WTC11 (cell line): ENCODE measurements around the gene ZFYVE1. TPM values are rescaled to one million over a fixed set of nuclear protein-coding genes. Genes with fewer than 3 reads are reported as not detected.

Experiments used
- ATAC-seq: fragments of 200-7000 bp; cut with Tn5 transposase; 2 replicates; pipeline ENCODE4 v1.10.0; 2021; ENCODE audit warnings: mild to moderate bottlenecking, moderate library complexity
- CTCF ChIA-PET: fragments of 300-600 bp; sonication (Branson Sonifier 250); formaldehyde crosslinking; loops from one replicate; lab custom pipeline; 2021; ENCODE audit warnings: antibody characterized with exemption; lab: Charles Lee
- POLR2A ChIA-PET: fragments of 350-600 bp; sonication (Branson Sonifier 250); formaldehyde crosslinking; loops from one replicate; lab custom pipeline; 2021; ENCODE audit warnings: antibody characterized with exemption; lab: Charles Lee
- DNase-seq: peaks from one replicate; pipeline ENCODE4 v3.0.0; 2021; ENCODE audit warnings: low spot score
- H3K27ac Mint-ChIP-seq: 2 replicates; pipeline ENCODE4 v1.8.0; 2021; ENCODE audit warnings: mixed read lengths
- H3K27me3 Mint-ChIP-seq: 2 replicates; pipeline ENCODE4 v1.8.0; 2021; ENCODE audit warnings: low read depth, mild to moderate bottlenecking, moderate library complexity, mixed read lengths
- H3K36me3 Mint-ChIP-seq: 2 replicates; pipeline ENCODE4 v1.8.0; 2021; ENCODE audit warnings: mixed read lengths
- H3K4me1 Mint-ChIP-seq: 2 replicates; pipeline ENCODE4 v1.8.0; 2022; ENCODE audit warnings: mixed read lengths
- H3K4me3 Mint-ChIP-seq: 2 replicates; pipeline ENCODE4 v1.8.0; 2021; ENCODE audit warnings: mild to moderate bottlenecking, moderate library complexity, mixed read lengths
- H3K9me3 Mint-ChIP-seq: 2 replicates; pipeline ENCODE4 v1.8.0; 2021; ENCODE audit warnings: mixed read lengths
- ARID4B ChIP-seq: sonication (generic); formaldehyde crosslinking; IDR thresholded peaks from 2 replicates; pipeline ENCODE4 v1.8.0; 2023; ENCODE audit warnings: missing genetic modification reagents, mild to moderate bottlenecking, borderline replicate concordance
- ATF6 ChIP-seq: sonication (generic); formaldehyde crosslinking; IDR thresholded peaks from 2 replicates; pipeline ENCODE4 v1.8.1; 2023; ENCODE audit warnings: mild to moderate bottlenecking, missing genetic modification reagents
- CREB1 ChIP-seq: sonication (generic); formaldehyde crosslinking; IDR thresholded peaks from 2 replicates; pipeline ENCODE4 v1.8.0; 2023; ENCODE audit warnings: mild to moderate bottlenecking, missing genetic modification reagents
- CREM ChIP-seq: sonication (generic); formaldehyde crosslinking; IDR thresholded peaks from 2 replicates; pipeline ENCODE4 v1.8.1; 2022; ENCODE audit warnings: mild to moderate bottlenecking, missing genetic modification reagents, moderate library complexity
- E2F4 ChIP-seq: sonication (generic); formaldehyde crosslinking; IDR thresholded peaks from 2 replicates; pipeline ENCODE4 v1.8.1; 2022; ENCODE audit warnings: low read depth, mild to moderate bottlenecking, moderate library complexity, missing genetic modification reagents, borderline replicate concordance
- FOXK1 ChIP-seq: sonication (generic); formaldehyde crosslinking; IDR thresholded peaks from 2 replicates; pipeline ENCODE4 v1.8.0; 2022; ENCODE audit warnings: mild to moderate bottlenecking, moderate library complexity, missing genetic modification reagents
- HMGA2 ChIP-seq: fragments of 250-450 bp; sonication (Bioruptor Pico); IDR thresholded peaks from 2 replicates; pipeline ENCODE4 v1.4.0; 2021; ENCODE audit warnings: mild to moderate bottlenecking, moderate library complexity
- HMGXB4 ChIP-seq: sonication (generic); formaldehyde crosslinking; IDR thresholded peaks from 2 replicates; pipeline ENCODE4 v1.8.1; 2023; ENCODE audit warnings: mild to moderate bottlenecking, moderate library complexity, missing genetic modification reagents
- KAT7 ChIP-seq: sonication (generic); formaldehyde crosslinking; IDR thresholded peaks from 2 replicates; pipeline ENCODE4 v1.8.1; 2023; ENCODE audit warnings: missing genetic modification reagents, mild to moderate bottlenecking, borderline replicate concordance
- MXD4 ChIP-seq: fragments of 250-450 bp; sonication (Bioruptor Pico); IDR thresholded peaks from 2 replicates; pipeline ENCODE4 v1.8.0; 2021; ENCODE audit warnings: mild to moderate bottlenecking, moderate library complexity, borderline replicate concordance
- NFATC4 ChIP-seq: fragments of 250-450 bp; sonication (Bioruptor Pico); IDR thresholded peaks from 2 replicates; pipeline ENCODE4 v1.9.0; 2021; ENCODE audit warnings: mild to moderate bottlenecking
- NR3C1 ChIP-seq: sonication (generic); formaldehyde crosslinking; conservative IDR thresholded peaks from 2 replicates; pipeline ENCODE4 v1.8.1; 2023; ENCODE audit warnings: low read depth, mild to moderate bottlenecking, missing genetic modification reagents
- TCF7 ChIP-seq: sonication (generic); formaldehyde crosslinking; IDR thresholded peaks from 2 replicates; pipeline ENCODE4 v1.8.0; 2022; ENCODE audit warnings: mild to moderate bottlenecking, low read depth, missing genetic modification reagents, moderate library complexity
- TEAD1 ChIP-seq: sonication (generic); formaldehyde crosslinking; IDR thresholded peaks from 2 replicates; pipeline ENCODE4 v1.8.0; 2022; ENCODE audit warnings: mild to moderate bottlenecking, missing genetic modification reagents
- TEAD4 ChIP-seq: sonication (generic); formaldehyde crosslinking; IDR thresholded peaks from 2 replicates; pipeline ENCODE4 v1.8.0; 2022; ENCODE audit warnings: mild to moderate bottlenecking, missing genetic modification reagents
- ZNF219 ChIP-seq: sonication (generic); formaldehyde crosslinking; IDR thresholded peaks from 2 replicates; pipeline ENCODE4 v1.8.0; 2023; ENCODE audit warnings: missing genetic modification reagents, mild to moderate bottlenecking, borderline replicate concordance
- ZNF317 ChIP-seq: sonication (generic); formaldehyde crosslinking; IDR thresholded peaks from 2 replicates; pipeline ENCODE4 v1.8.1; 2023; ENCODE audit warnings: low read depth, mild to moderate bottlenecking, moderate library complexity, missing genetic modification reagents, borderline replicate concordance
- ZNF425 ChIP-seq: fragments of 250-450 bp; sonication (Bioruptor Pico); conservative IDR thresholded peaks from 2 replicates; pipeline ENCODE4 v1.9.0; 2021; ENCODE audit warnings: mild to moderate bottlenecking
- total RNA-seq: library from RNA; stranded (reverse); gene quantifications from 3 replicates; pipeline ENCODE4 v1.2.3, GENCODE V29; 2021

The ZFYVE1 gene
- total RNA-seq, 1 experiment from 2014 or later: 12.8 TPM

- CTCF ChIA-PET: no interaction called here
Measured at GRCh38 chr14:72941286-72941985, 85.5 kb downstream of the ZFYVE1 start.

More at GRCh38 chr14:72941286-72941985, 85.5 kb downstream of the ZFYVE1 start:
- Mint-ChIP-seq H3K36me3 (peaks cover 41% of the 10 kb centered on the region), H3K27me3 (no peaks in the 10 kb centered on the region), H3K27ac (no peak overlapping the region), H3K4me1 (0 out of 2 replicates have a peak, but pooled peaks cover 7% of the 10 kb centered on the region), H3K9me3 (no peaks in the 10 kb centered on the region), H3K4me3 (no peak overlapping the region)
- POLR2A ChIA-PET: no interaction called here
- TF ChIP-seq ZNF425 (CRISPR knock-in tag) (no peak), CREM (no peak), TEAD4 (CRISPR knock-in tag) (no peak), ARID4B (CRISPR knock-in tag) (no peak), NFATC4 (CRISPR knock-in tag) (no peak), TEAD1 (CRISPR knock-in tag) (no peak), ATF6 (CRISPR knock-in tag) (no peak), ZNF219 (CRISPR knock-in tag) (no peak), NR3C1 (no peak), ZNF317 (CRISPR knock-in tag) (no peak), CREB1 (CRISPR knock-in tag) (no peak), MXD4 (no peak), KAT7 (CRISPR knock-in tag) (no peak), TCF7 (no peak), E2F4 (CRISPR knock-in tag) (no peak), FOXK1 (CRISPR knock-in tag) (no peak), HMGA2 (no peak), HMGXB4 (CRISPR knock-in tag) (no peak)
- no peak for DNase-seq
- ATAC-seq: no peak
